Large intestine (tissue), 3 donors: Measurements from ENCODE around the gene NEO1. TPM values are rescaled to one million over a fixed set of nuclear protein-coding genes. Genes with fewer than 3 reads are reported as not detected.

Experiments used
- DNase-seq, 2 donors: peaks; one replicate each; pipeline versions ENCODE4 v3.0.0 to v3.0.0-alpha.2; 2013
- H3K27ac ChIP-seq: one replicate; pipeline ENCODE4 v1.5.1; 2013; ENCODE audit warnings: low read length
- H3K27me3 ChIP-seq: 2 replicates; pipeline ENCODE4 v1.6.1; 2013; ENCODE audit warnings: low read length; ENCODE audit not compliant: control insufficient read depth, insufficient read depth
- H3K36me3 ChIP-seq: 2 replicates; pipeline ENCODE4 v1.6.1; 2013; ENCODE audit warnings: low read length; ENCODE audit not compliant: control insufficient read depth, insufficient read depth
- H3K4me1 ChIP-seq: one replicate; pipeline ENCODE4 v1.6.1; 2013; ENCODE audit warnings: low read length; ENCODE audit not compliant: control insufficient read depth, insufficient read depth
- H3K4me3 ChIP-seq: one replicate; pipeline ENCODE4 v1.5.1; 2013; ENCODE audit warnings: low read length
- H3K9me3 ChIP-seq: one replicate; pipeline ENCODE4 v1.6.1; 2013; ENCODE audit warnings: mild to moderate bottlenecking, low read depth, low read length, moderate library complexity; ENCODE audit not compliant: control insufficient read depth
- WGBS: methylation state at CpG from one replicate; pipeline ENCODE4 v1.1.5; 2013; ENCODE audit warnings: low lambda C conversion rate; ENCODE audit not compliant: insufficient coverage; 5-methylcytosine and 5-hydroxymethylcytosine counted together
- polyA plus RNA-seq: library from polyadenylated mRNA; unstranded; fragments of 120-200 nt; gene quantifications from one replicate; pipeline ENCODE4 v1.2.1, GENCODE V29; 2013

Gene NEO1
- polyA plus RNA-seq, 1 donor: 135 TPM

DNA sequence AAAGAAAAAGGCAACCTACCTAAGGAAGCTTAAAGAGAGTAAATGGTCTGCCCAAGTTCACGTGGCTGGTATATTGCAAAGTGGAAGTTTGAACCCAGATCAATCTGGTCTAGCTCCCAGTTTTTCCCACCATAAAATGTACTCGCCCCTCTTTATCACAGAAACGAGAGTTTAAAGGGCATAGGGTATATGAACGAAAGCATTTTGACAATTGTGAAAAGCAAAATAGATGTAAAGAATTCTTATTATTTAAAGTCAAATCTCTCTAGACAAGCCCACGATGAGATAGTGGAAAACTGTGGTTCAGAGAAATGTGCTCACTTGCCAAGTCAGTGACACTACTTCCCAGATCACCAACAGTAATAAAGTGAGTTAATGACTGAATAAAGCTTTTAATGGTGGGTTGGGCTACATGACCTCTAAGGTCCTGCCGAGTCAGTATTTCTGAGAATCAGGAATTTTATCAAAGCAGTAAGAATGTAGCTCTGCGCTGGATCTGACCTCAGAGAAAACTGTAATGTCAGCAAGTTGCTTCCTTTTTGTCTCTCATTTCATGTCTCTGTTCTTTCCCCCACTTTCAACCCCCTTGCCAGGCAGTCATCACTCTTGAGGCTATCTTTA lies 23.3 kb upstream of the NEO1 start:
- Histone ChIP-seq H3K4me3 (no peak overlapping the region), H3K4me1 (peaks cover 56% of the 10 kb centered on the region), H3K36me3 (no peaks in the 10 kb centered on the region), H3K9me3 (no peaks in the 10 kb centered on the region), H3K27ac (peak overlapping the region; percentile 66), H3K27me3 (no peaks in the 10 kb centered on the region)
- WGBS: 73% methylated on average over 2 of the region's 7 CpGs
- peak; percentile 64 to 86 for DNase-seq

GRCh38 chr15:73030122-73030679 lies 22.1 kb upstream of the NEO1 start:
- WGBS: 93% methylated on average over 2 of the region's 4 CpGs

DNA sequence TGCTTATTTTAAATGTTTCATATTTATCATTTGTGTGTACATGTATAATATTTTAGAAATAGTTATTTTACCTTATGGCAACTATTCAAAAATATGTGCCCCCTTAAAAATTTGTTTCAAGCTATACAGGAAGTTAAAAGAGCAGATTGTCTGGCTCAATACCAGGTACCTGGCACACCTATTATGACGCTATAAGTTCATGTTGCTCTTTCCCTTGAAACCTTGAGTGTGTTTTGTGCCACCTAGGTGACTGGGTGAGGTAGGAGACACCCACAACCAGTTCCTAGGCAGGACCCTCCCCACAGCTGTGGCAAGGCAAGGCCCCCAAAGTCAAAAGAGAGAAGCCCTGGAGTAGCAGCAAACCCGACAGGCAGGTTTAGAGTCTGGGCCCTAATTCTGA lies 20.6 kb upstream of the NEO1 start:
- no peak overlapping the region for H3K4me3 ChIP-seq
- H3K36me3 ChIP-seq: no peaks in the 10 kb centered on the region
- WGBS: no CpG with 5 or more reads among the region's 2 CpGs
- no peaks in the 10 kb centered on the region for H3K27me3 ChIP-seq
- H3K4me1 ChIP-seq: peaks cover 67% of the 10 kb centered on the region
- H3K9me3 ChIP-seq: no peaks in the 10 kb centered on the region
- H3K27ac ChIP-seq: peak overlapping the region; percentile 8
- no peak for DNase-seq

More at GRCh38 chr15:73030122-73030679, 22.1 kb upstream of the NEO1 start:
- H3K4me3 ChIP-seq: no peak overlapping the region
- no peaks in the 10 kb centered on the region for H3K36me3 ChIP-seq
- no peak for DNase-seq
- peak overlapping the region; percentile 66 for H3K27ac ChIP-seq
- H3K9me3 ChIP-seq: no peaks in the 10 kb centered on the region
- peaks cover 68% of the 10 kb centered on the region for H3K4me1 ChIP-seq
- H3K27me3 ChIP-seq: no peaks in the 10 kb centered on the region

DNA sequence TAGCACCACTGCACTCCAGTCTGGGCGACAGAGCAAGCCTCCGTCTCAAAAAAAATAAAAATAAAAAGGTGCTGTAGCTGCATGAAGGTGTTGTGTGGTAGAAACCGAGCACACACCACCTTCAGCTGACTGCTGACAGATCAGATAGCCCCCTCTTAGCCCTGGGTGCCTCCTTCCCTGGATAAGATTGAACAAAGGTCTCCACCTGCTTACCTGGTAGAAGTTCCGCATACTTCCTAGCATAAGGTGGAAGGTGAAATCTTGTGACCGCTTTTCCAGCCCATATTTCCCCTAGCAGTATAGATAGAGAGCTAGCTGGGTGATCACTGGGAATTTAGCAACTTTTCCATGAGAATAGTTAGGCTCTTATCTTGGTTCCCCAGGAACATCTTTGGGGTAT lies 18.7 kb upstream of the NEO1 start:
- DNase-seq: peak; percentile 88 to 93
- Histone ChIP-seq H3K4me1 (peaks cover 52% of the 10 kb centered on the region), H3K4me3 (no peak overlapping the region), H3K27ac (peak overlapping the region; percentile 90), H3K9me3 (no peaks in the 10 kb centered on the region), H3K36me3 (no peaks in the 10 kb centered on the region), H3K27me3 (no peaks in the 10 kb centered on the region)
- WGBS: no CpG with 5 or more reads among the region's 5 CpGs

DNA sequence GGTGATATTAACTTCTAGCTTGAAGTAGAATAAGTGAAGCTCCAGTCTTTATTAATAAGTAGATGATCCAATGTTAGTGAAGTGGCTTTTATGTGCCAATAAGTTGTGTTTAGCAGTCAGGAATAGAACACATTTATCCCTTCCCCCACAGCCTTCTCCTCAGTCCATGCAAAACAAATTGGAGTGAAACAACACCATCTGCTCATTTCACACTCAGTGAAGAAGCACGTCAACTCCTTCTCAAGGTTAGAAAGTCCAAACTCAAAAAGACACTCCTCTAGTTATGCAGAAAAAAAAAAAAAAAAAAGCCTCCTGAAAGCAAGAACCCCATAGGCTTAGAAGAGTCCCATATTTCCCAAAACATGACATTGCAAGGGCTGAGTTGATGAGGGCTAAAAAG lies 18.0 kb upstream of the NEO1 start:
- peak in 1 of 2 donors; percentile 51 for DNase-seq
- 0% methylated on average over 1 of the region's 1 CpG for WGBS
- Histone ChIP-seq H3K27ac (peak overlapping the region; percentile 90), H3K4me1 (peaks cover 48% of the 10 kb centered on the region), H3K4me3 (no peak overlapping the region), H3K36me3 (no peaks in the 10 kb centered on the region), H3K9me3 (no peaks in the 10 kb centered on the region), H3K27me3 (no peaks in the 10 kb centered on the region)

- H3K27ac ChIP-seq: peak overlapping the region; percentile 90
- 80% methylated on average over 1 of the region's 2 CpGs for WGBS
- H3K27me3 ChIP-seq: no peaks in the 10 kb centered on the region
- no peak overlapping the region for H3K4me3 ChIP-seq
- no peaks in the 10 kb centered on the region for H3K9me3 ChIP-seq
- H3K4me1 ChIP-seq: peaks cover 38% of the 10 kb centered on the region
- no peaks in the 10 kb centered on the region for H3K36me3 ChIP-seq
- DNase-seq: no peak
Measured at GRCh38 chr15:73035221-73035620, 17.0 kb upstream of the NEO1 start.

GRCh38 chr15:73038220-73038619 lies 14.0 kb upstream of the NEO1 start:
- Histone ChIP-seq H3K27ac (no peak overlapping the region), H3K27me3 (no peaks in the 10 kb centered on the region), H3K36me3 (no peaks in the 10 kb centered on the region), H3K4me3 (no peak overlapping the region), H3K4me1 (peaks cover 22% of the 10 kb centered on the region), H3K9me3 (no peaks in the 10 kb centered on the region)
- 40% methylated on average over 1 of the region's 4 CpGs for WGBS
- DNase-seq: no peak

GRCh38 chr15:73046073-73046472 lies 6.2 kb upstream of the NEO1 start:
- H3K27ac ChIP-seq: no peak overlapping the region
- no peaks in the 10 kb centered on the region for H3K9me3 ChIP-seq
- H3K4me3 ChIP-seq: no peak overlapping the region
- H3K27me3 ChIP-seq: no peaks in the 10 kb centered on the region
- peaks cover 3% of the 10 kb centered on the region for H3K4me1 ChIP-seq
- H3K36me3 ChIP-seq: no peaks in the 10 kb centered on the region
- 61% methylated on average over 4 of the region's 5 CpGs for WGBS
- no peak for DNase-seq

GRCh38 chr15:73047882-73048281 lies 4.4 kb upstream of the NEO1 start:
- Histone ChIP-seq H3K27me3 (no peaks in the 10 kb centered on the region), H3K4me1 (peaks cover 3% of the 10 kb centered on the region), H3K27ac (no peak overlapping the region), H3K36me3 (no peaks in the 10 kb centered on the region), H3K4me3 (no peak overlapping the region), H3K9me3 (no peaks in the 10 kb centered on the region)
- no peak for DNase-seq
- 87% methylated on average over 5 of the region's 6 CpGs for WGBS

DNA sequence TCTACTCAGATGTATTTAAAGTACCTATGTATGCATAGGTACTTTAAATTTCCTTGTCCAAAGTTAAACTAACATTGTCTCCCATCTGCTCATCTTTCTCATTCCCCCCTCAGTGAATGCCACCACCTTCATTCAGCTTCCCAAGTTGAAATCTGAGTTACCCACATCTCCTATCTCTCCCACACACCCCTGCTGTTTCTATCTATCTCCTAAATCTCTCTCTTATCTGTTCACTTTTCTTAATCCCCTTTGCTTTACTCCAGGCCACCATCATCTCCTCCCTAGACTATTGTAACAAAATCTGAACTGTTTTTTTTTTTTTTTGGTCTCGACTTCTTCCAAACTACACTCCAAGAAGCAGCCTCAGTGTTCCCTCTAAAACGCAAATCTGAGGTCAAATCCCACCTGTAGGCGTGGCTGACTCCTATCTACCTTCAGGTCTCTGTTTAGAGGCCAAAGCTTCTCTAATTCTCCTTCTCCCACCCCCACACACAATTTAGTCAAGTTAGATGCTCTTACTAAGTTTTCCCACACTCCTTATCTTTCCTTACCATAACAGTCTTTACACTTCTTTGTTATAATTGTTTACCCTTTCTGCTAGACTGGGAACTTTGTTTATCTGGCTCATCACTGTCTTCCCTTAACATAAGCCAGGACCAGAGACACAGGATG lies 3.5 kb upstream of the NEO1 start:
- Histone ChIP-seq H3K4me1 (peaks cover 3% of the 10 kb centered on the region), H3K36me3 (no peaks in the 10 kb centered on the region), H3K27me3 (no peaks in the 10 kb centered on the region), H3K4me3 (no peak overlapping the region), H3K27ac (no peak overlapping the region), H3K9me3 (no peaks in the 10 kb centered on the region)
- no peak for DNase-seq
- 86% methylated on average over 1 of the region's 3 CpGs for WGBS
